Measurements from ENCODE around the gene CARD6. TPM values are rescaled to one million over a fixed set of nuclear protein-coding genes. Genes with fewer than 3 reads are reported as not detected.

Gene CARD6
- total and polyA plus RNA-seq, 2 of the 13 experiments (the other 11 are each of a cell fraction or from before 2014, with no cell fraction given) = 0.33 to 1.4 TPM

GRCh38 chr5:40904205-40904993 is 63.2 kb downstream of the CARD6 start (continued):
- TF ChIP-seq RFX3 (CRISPR knock-in tag; IDR thresholded peaks at IDR 0.05) (no peak), ZMYM4 (CRISPR knock-in tag; IDR thresholded peaks at IDR 0.05) (peak; percentile 54), KLF9 (CRISPR knock-in tag; IDR thresholded peaks at IDR 0.05; ENCODE audit: low read depth) (0 out of 2 replicates have a peak, but pooled peaks have one; percentile 60), MXI1 (IDR thresholded peaks at IDR 0.05; ENCODE audit: borderline replicate concordance, low read depth, low read length) (no peak), ZHX2 (IDR thresholded peaks at IDR 0.05; ENCODE audit: low read depth) (no peak), ZHX2 (CRISPR knock-in tag; IDR thresholded peaks at IDR 0.05; ENCODE audit: borderline replicate concordance) (no peak), ZNF746 (CRISPR knock-in tag; IDR thresholded peaks at IDR 0.05) (no peak), ZNF816 (CRISPR knock-in tag; IDR thresholded peaks at IDR 0.05; ENCODE audit: borderline replicate concordance) (no peak), MIXL1 (CRISPR knock-in tag; IDR thresholded peaks at IDR 0.05) (0 out of 2 replicates have a peak, but pooled peaks have one; percentile 42), ZNF782 (CRISPR knock-in tag; IDR thresholded peaks at IDR 0.05; ENCODE audit: borderline replicate concordance) (no peak), AHDC1 (CRISPR knock-in tag; IDR thresholded peaks at IDR 0.05; ENCODE audit: borderline replicate concordance) (no peak; the same call in 1 of the 2 replicates), ZNF281 (CRISPR knock-in tag; IDR thresholded peaks at IDR 0.05; ENCODE audit: borderline replicate concordance) (no peak), NR2F6 (IDR thresholded peaks at IDR 0.05) (0 out of 2 replicates have a peak, but pooled peaks have one; percentile 23), NR2F6 (CRISPR knock-in tag; IDR thresholded peaks at IDR 0.05) (0 out of 2 replicates have a peak, but pooled peaks have one; percentile 34)
